Hematopoietic multipotent progenitor cell treated with erythropoietin and hydrocortisone succinate and interleukin-3 and kit ligand, for 17 days (in vitro differentiated cells): ENCODE measurements around the gene SLC43A3.
"Not testable (repeated sequence)": the region's sequence is repeated elsewhere in the genome, so short reads cannot be mapped to it uniquely, and the experiment has no call there.

Source experiments
- DNase-seq: peaks from one replicate; pipeline ENCODE4 v3.0.0-alpha.2; 2015; ENCODE audit warnings: low spot score

The SLC43A3 gene

GRCh38 chr11:57459164-57460021 lies 32.5 kb upstream of the SLC43A3 start:
- DNase-seq, result no peak

GRCh38 chr11:57458410-57459163 lies 31.7 kb upstream of the SLC43A3 start:
- peak; percentile 73 for DNase-seq

GRCh38 chr11:57458060-57458409 lies 31.1 kb upstream of the SLC43A3 start:
- no peak for DNase-seq

- no peak for DNase-seq
These were observed 30.7 kb upstream of the SLC43A3 start for GRCh38 chr11:57457643-57458023.

- peak; percentile 85 for DNase-seq
These were observed 30.2 kb upstream of the SLC43A3 start for GRCh38 chr11:57456960-57457642.

- DNase-seq, result no peak
These were observed 26.7 kb upstream of the SLC43A3 start for GRCh38 chr11:57453543-57454177.

- no peak for DNase-seq
These were observed 19.1 kb upstream of the SLC43A3 start for GRCh38 chr11:57446055-57446454.

GRCh38 chr11:57445122-57445394 lies 18.1 kb upstream of the SLC43A3 start:
- DNase-seq, result not testable (repeated sequence)

- no peak for DNase-seq
These were observed 17.6 kb upstream of the SLC43A3 start for GRCh38 chr11:57444362-57445121.

- no peak for DNase-seq
These were observed 14.0 kb upstream of the SLC43A3 start for GRCh38 chr11:57440744-57441414.

GRCh38 chr11:57439786-57440185 lies 12.9 kb upstream of the SLC43A3 start:
- DNase-seq, result no peak

GRCh38 chr11:57438345-57439285 lies 11.7 kb upstream of the SLC43A3 start:
- DNase-seq, result no peak

- no peak for DNase-seq
These were observed 9.1 kb upstream of the SLC43A3 start for GRCh38 chr11:57436031-57436430.

GRCh38 chr11:57434640-57435546 lies 8.0 kb upstream of the SLC43A3 start:
- DNase-seq, result no peak

- DNase-seq, result peak; percentile 22
These were observed 5.8 kb upstream of the SLC43A3 start for GRCh38 chr11:57432714-57433163.

GRCh38 chr11:57432149-57432561 lies 5.2 kb upstream of the SLC43A3 start:
- no peak for DNase-seq

GRCh38 chr11:57430952-57431351 lies 4.0 kb upstream of the SLC43A3 start:
- peak; percentile 16 for DNase-seq

GRCh38 chr11:57429946-57430345 lies 3.0 kb upstream of the SLC43A3 start:
- no peak for DNase-seq

- DNase-seq, result no peak
These were observed 1.7 kb upstream of the SLC43A3 start for GRCh38 chr11:57428643-57429042.
